ENCODE data around the gene CCT8. TPM values are rescaled to one million over a fixed set of nuclear protein-coding genes. Genes with fewer than 3 reads are reported as not detected.

The CCT8 gene
- total and polyA plus RNA-seq, 10 donors = 92.3 to 137 (median 111) TPM

DNA sequence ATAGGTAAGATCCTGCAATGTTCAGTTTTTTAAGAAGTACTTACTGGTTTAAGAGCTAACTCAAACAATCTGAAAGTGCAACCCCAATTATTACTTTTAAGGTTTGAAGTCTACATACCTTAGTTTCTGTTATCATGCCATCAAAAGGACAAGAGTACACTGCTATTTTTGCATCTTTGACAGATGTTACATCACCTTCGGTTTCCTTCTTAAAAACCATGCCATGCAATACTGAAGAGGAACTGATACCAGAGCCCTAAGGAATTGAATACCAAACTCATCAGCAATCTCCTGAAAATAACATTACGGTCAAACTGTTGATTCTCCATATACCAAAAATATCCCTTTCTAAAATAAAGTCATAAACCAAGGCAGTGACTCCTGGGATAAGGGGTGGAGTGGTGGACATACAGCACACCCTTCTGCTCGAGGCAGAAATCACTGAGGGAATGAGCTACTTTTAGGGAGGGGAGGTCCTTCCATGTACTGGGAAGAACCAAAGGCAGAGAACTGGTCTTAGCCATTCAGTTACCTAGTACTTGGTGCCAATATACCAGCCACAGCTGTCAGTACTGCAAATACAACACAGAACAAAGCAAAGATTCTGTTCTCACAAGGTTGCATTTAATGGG lies 8.5 kb downstream of the CCT8 start:
- DNase-seq = no peak
- peaks cover 0 to 30% (median 9%) of the 10 kb centered on the region in 6 donors for H3K4me1 ChIP-seq
- H3K4me3 ChIP-seq = no peak overlapping the region
- 48 to 65% (median 54%) methylated on average over 3 of the region's 3 CpGs for WGBS, 5 donors
- no peaks in the 10 kb centered on the region for H3K27me3 ChIP-seq (replicated peaks in 1 of 7)
- H3K36me3 ChIP-seq = peaks cover 4 to 100% (median 96%) of the 10 kb centered on the region in 6 donors
- no peaks in the 10 kb centered on the region for H3K9me3 ChIP-seq
- TF ChIP-seq POLR2A (IDR thresholded peaks at IDR 0.05) (no peak), POLR2AphosphoS5 (IDR thresholded peaks at IDR 0.05) (peak in 1 of 3 donors; percentile 7)
- intact Hi-C loops (cut with DNase I; ENCODE audit: low total_unique reads) = no loop called here
- peak overlapping the region in 5 of 8 donors; percentile 10 to 57 (median 40) for H3K27ac ChIP-seq

DNA sequence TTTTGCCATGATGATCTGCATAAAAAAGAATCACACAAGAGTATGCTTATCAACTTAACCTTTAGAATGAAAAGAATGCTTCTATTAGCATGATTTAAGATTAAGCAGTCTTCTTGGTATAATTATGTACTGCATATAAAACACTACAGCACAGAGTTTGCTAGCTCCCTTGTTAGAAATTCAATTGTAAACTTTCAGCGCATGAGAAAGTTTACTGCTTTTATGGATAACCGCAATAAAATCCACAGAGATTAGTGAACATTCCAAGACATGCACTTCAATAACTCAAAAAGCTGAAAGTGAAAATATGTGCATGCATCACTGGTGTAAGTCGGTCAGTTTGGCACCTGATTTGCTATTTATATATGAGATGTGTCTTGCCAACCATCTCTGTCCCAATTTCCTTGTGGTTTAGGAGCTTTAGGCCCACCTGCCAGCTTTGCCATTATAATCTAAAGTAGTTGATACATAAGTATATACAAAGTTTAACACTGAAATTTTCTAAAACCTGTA lies 16.9 kb downstream of the CCT8 start:
- intact Hi-C loops (cut with DNase I; ENCODE audit: low total_unique reads) = no loop called here
- Histone ChIP-seq H3K36me3 (peaks cover 2 to 100% (median 94%) of the 10 kb centered on the region in 6 donors), H3K4me3 (no peak overlapping the region), H3K27ac (no peak overlapping the region), H3K27me3 (replicated peaks in 1 of 7) (no peaks in the 10 kb centered on the region), H3K9me3 (no peaks in the 10 kb centered on the region), H3K4me1 (peaks cover 0 to 7% (median 0%) of the 10 kb centered on the region in 6 donors)
- DNase-seq = no peak
- WGBS, 5 donors = 87 to 94% (median 91%) methylated on average over 3 of the region's 3 CpGs
- no peak for TF ChIP-seq POLR2AphosphoS5 (IDR thresholded peaks at IDR 0.05)
- TF ChIP-seq, protein P1, sequence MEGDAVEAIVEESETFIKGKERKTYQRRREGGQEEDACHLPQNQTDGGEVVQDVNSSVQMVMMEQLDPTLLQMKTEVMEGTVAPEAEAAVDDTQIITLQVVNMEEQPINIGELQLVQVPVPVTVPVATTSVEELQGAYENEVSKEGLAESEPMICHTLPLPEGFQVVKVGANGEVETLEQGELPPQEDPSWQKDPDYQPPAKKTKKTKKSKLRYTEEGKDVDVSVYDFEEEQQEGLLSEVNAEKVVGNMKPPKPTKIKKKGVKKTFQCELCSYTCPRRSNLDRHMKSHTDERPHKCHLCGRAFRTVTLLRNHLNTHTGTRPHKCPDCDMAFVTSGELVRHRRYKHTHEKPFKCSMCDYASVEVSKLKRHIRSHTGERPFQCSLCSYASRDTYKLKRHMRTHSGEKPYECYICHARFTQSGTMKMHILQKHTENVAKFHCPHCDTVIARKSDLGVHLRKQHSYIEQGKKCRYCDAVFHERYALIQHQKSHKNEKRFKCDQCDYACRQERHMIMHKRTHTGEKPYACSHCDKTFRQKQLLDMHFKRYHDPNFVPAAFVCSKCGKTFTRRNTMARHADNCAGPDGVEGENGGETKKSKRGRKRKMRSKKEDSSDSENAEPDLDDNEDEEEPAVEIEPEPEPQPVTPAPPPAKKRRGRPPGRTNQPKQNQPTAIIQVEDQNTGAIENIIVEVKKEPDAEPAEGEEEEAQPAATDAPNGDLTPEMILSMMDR (IDR thresholded peaks at IDR 0.05 in 8 of 11, conservative IDR thresholded peaks at IDR 0.05 in 3 of 11) = no peak
- no peak for TF ChIP-seq POLR2A (IDR thresholded peaks at IDR 0.05)

DNA sequence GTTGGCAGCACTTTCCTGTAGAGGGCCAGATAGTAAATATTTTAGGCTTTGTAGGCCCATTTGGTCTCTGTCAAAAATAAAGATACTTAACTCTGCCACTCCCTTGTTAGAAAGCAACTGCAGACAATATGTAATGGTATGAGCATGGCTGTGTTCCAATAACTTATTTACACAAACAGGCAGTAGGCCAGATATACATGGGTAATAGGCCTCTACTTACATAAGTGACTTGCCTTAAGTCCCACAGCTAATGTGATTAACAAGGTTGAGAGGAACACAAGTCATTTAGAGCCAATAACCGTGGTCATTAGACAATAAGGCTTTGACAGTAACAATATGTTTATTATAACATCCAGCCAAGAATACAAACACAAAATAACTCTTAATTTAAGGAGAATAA lies 17.4 kb downstream of the CCT8 start:
- Histone ChIP-seq H3K9me3 (no peaks in the 10 kb centered on the region), H3K4me3 (no peak overlapping the region), H3K27me3 (replicated peaks in 1 of 7) (no peaks in the 10 kb centered on the region), H3K36me3 (peaks cover 2 to 100% (median 94%) of the 10 kb centered on the region in 6 donors), H3K4me1 (peaks cover 0 to 7% (median 0%) of the 10 kb centered on the region in 6 donors), H3K27ac (no peak overlapping the region)
- 76 to 86% (median 84%) methylated on average over 1 of the region's 1 CpG for WGBS, 5 donors
- no peak for DNase-seq
- intact Hi-C loops (cut with DNase I; ENCODE audit: low total_unique reads) = no loop called here
- no peak for TF ChIP-seq POLR2AphosphoS5 (IDR thresholded peaks at IDR 0.05)
- TF ChIP-seq, protein P1 (IDR thresholded peaks at IDR 0.05 in 8 of 11, conservative IDR thresholded peaks at IDR 0.05 in 3 of 11) = no peak
- TF ChIP-seq POLR2A (IDR thresholded peaks at IDR 0.05) = no peak

GRCh38 chr21:29055080-29055479 lies 18.4 kb downstream of the CCT8 start:
- Histone ChIP-seq H3K27ac (no peak overlapping the region), H3K9me3 (no peaks in the 10 kb centered on the region), H3K36me3 (peaks cover 2 to 100% (median 94%) of the 10 kb centered on the region in 6 donors), H3K27me3 (replicated peaks in 1 of 7) (no peaks in the 10 kb centered on the region), H3K4me3 (no peak overlapping the region), H3K4me1 (peaks cover 0 to 7% (median 0%) of the 10 kb centered on the region in 6 donors)
- WGBS, 5 donors = 90 to 95% (median 92%) methylated on average over 5 of the region's 5 CpGs
- DNase-seq = no peak
- no peak for TF ChIP-seq POLR2AphosphoS5 (IDR thresholded peaks at IDR 0.05)
- TF ChIP-seq POLR2A (IDR thresholded peaks at IDR 0.05) = no peak
- TF ChIP-seq, protein P1 (IDR thresholded peaks at IDR 0.05 in 8 of 11, conservative IDR thresholded peaks at IDR 0.05 in 3 of 11) = no peak
- intact Hi-C loops (cut with DNase I; ENCODE audit: low total_unique reads) = no loop called here
